GM18520 (cell line): ENCODE results near the gene DIS3L.
"Not testable (repeated sequence)": the region's sequence is repeated elsewhere in the genome, so short reads cannot be mapped to it uniquely, and the experiment has no call there.

Source experiments
- ATAC-seq: cut with Tn5 transposase; IDR thresholded peaks from one replicate; pipeline ENCODE4 v1.9.1; 2021; ENCODE audit not compliant: unreplicated experiment

DIS3L gene

GRCh38 chr15:66276546-66276945 is 16.8 kb upstream of the DIS3L start:
- no peak for ATAC-seq

GRCh38 chr15:66278056-66278455 is 15.3 kb upstream of the DIS3L start:
- ATAC-seq, result no peak

GRCh38 chr15:66278671-66279070 is 14.7 kb upstream of the DIS3L start:
- no peak for ATAC-seq

GRCh38 chr15:66284271-66284670 is 9.1 kb upstream of the DIS3L start:
- no peak for ATAC-seq

GRCh38 chr15:66285533-66286280 is 7.7 kb upstream of the DIS3L start:
- no peak for ATAC-seq

GRCh38 chr15:66287461-66288057 is 5.8 kb upstream of the DIS3L start:
- no peak for ATAC-seq

- ATAC-seq, result no peak
These were observed 5.3 kb upstream of the DIS3L start for GRCh38 chr15:66288093-66288492.

GRCh38 chr15:66288551-66289185 is 4.7 kb upstream of the DIS3L start:
- no peak for ATAC-seq

GRCh38 chr15:66290007-66290406 is 3.4 kb upstream of the DIS3L start:
- no peak for ATAC-seq

- no peak for ATAC-seq
These were observed 2.9 kb upstream of the DIS3L start for GRCh38 chr15:66290518-66290917.

GRCh38 chr15:66291816-66292570 is 1.4 kb upstream of the DIS3L start:
- no peak for ATAC-seq

GRCh38 chr15:66292571-66293418 is 573 bp upstream of the DIS3L start:
- ATAC-seq, result no peak

- no peak for ATAC-seq
These were observed 976 bp downstream of the DIS3L start for GRCh38 chr15:66294157-66294931.

- no peak for ATAC-seq
These were observed 1.5 kb downstream of the DIS3L start for GRCh38 chr15:66294932-66295235.

GRCh38 chr15:66296186-66296585 is 2.8 kb downstream of the DIS3L start:
- no peak for ATAC-seq

- no peak for ATAC-seq
These were observed 5.5 kb downstream of the DIS3L start for GRCh38 chr15:66298803-66299251.

- ATAC-seq, result no peak
These were observed 9.3 kb downstream of the DIS3L start for GRCh38 chr15:66302489-66303278.

- not testable (repeated sequence) for ATAC-seq
These were observed 11.1 kb downstream of the DIS3L start for GRCh38 chr15:66304425-66304824.

GRCh38 chr15:66306381-66306780 is 13.0 kb downstream of the DIS3L start:
- ATAC-seq, result no peak
